ENCODE data around the gene ARHGAP33.

The ARHGAP33 gene, protein sequence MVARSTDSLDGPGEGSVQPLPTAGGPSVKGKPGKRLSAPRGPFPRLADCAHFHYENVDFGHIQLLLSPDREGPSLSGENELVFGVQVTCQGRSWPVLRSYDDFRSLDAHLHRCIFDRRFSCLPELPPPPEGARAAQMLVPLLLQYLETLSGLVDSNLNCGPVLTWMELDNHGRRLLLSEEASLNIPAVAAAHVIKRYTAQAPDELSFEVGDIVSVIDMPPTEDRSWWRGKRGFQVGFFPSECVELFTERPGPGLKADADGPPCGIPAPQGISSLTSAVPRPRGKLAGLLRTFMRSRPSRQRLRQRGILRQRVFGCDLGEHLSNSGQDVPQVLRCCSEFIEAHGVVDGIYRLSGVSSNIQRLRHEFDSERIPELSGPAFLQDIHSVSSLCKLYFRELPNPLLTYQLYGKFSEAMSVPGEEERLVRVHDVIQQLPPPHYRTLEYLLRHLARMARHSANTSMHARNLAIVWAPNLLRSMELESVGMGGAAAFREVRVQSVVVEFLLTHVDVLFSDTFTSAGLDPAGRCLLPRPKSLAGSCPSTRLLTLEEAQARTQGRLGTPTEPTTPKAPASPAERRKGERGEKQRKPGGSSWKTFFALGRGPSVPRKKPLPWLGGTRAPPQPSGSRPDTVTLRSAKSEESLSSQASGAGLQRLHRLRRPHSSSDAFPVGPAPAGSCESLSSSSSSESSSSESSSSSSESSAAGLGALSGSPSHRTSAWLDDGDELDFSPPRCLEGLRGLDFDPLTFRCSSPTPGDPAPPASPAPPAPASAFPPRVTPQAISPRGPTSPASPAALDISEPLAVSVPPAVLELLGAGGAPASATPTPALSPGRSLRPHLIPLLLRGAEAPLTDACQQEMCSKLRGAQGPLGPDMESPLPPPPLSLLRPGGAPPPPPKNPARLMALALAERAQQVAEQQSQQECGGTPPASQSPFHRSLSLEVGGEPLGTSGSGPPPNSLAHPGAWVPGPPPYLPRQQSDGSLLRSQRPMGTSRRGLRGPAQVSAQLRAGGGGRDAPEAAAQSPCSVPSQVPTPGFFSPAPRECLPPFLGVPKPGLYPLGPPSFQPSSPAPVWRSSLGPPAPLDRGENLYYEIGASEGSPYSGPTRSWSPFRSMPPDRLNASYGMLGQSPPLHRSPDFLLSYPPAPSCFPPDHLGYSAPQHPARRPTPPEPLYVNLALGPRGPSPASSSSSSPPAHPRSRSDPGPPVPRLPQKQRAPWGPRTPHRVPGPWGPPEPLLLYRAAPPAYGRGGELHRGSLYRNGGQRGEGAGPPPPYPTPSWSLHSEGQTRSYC

DNA sequence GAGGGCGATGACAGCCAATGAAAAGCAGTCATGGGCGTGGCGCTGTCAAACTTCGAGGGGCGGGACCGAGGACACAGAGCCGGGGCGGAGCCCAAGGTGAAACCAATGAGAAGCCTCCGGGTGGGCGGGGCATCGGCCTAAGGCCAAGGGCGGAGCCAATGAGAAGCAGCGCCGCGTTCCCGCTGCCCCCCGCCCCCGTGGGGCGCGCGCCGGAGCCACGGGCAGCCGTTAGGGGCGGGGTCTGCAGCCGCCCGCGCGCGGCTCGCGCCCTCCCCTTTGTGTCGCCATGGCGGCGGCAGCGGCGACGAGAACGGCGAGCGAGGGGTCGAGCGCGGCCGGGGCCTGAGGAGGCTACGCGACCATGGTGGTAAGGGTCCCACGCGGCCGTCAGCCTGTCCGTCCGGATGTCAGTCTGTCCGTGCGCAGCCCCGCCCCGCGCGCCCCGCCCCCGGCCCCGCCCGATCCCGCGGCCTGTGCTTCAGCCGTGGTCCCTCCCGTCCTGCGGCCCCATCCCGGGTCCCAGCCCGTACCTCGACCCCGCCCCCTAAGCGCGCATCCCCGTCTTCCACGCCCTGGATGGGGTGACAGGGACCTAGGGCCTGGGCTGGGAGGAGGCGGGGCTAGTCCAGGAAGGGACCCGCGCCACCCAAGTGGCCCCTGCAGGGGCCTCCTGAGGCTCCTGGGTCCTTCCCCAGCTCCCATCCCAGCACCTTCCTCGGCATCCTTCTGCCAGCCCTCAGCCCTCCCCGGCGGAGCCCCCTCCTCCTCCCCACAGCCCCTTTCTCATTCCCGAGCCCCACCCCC lies at the start of gene ARHGAP33:
ARHGAP33 (plus strand) TSS at position 267 of the 804 bp plus-strand sequence; CDS start at position 362, 95 bp downstream.
- peak; percentile 94 to 97 for DNase-seq (ENCODE audit: low read depth in 2 of 2, low spot score in 1 of 2)

DNA sequence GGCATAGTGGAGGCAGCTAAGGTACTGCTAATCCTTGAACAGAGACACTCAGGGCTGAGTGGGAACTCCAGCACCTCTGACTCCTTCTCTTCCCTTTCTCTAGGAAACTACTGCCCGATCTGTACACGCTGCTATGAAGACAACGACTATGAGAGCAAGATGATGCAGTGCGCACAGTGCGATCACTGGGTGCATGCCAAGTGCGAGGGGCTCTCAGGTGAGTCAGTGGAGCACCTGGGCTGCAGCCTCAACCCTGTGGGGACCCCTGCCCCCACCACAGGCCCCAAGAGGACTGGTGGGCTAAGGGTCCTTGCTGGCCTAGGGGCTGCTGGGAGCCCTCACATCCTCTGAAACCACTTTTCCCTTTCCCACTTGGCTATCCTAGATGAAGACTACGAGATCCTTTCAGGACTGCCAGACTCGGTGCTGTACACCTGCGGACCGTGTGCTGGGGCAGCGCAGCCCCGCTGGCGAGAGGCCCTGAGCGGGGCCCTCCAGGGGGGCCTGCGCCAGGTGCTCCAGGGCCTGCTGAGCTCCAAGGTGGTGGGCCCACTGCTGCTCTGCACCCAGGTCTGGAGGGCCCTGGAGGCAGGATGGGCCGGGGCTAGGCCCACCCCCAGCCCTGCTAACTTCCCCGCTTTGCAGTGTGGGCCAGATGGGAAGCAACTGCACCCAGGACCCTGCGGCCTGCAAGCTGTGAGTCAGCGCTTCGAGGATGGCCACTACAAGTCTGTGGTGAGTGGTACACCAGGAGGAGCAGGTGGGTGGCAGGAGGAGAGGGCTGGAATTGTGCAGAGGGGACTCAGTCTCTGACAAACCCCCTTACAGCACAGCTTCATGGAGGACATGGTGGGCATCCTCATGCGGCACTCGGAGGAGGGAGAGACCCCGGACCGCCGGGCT lies 48.1 kb upstream of the ARHGAP33 start:
- no peak for DNase-seq (ENCODE audit: low read depth in 2 of 2, low spot score in 1 of 2)

DNA sequence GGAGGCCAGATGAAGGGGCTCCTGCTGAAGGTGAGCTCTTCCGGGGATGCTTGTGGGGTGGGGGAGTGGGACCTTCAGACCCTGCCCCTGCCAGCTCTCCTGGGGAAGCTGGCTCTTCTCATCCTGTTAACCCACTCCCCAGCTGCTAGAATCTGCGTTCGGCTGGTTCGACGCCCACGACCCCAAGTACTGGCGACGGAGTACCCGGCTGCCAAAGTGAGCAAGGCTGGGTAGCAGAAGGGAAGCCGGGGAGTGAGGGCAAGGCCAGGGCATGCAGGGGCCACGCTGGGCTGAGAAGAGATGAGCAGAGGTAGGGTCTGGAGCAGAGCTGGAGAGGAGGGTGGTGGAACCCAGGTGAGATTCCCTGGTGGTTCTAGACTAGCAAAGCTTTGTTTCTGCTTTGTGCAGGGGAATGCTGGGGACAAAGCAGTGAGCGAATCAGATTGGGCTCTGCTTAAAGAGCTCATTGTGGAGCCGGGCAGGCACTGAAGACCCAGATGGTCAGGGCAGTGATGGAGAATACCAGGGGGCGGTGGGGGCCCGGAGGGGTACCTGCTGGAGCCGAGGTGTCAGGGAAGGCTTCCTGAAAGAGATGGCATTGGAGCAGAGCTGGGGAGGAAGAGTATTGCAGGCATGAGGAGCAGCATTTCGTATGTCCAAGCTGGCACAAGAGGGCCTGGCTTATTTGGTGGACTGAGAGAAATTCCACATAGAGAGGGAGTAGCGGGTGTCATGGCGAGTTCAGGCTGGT lies 47.2 kb upstream of the ARHGAP33 start:
- DNase-seq (ENCODE audit: low read depth in 2 of 2, low spot score in 1 of 2), result no peak

DNA sequence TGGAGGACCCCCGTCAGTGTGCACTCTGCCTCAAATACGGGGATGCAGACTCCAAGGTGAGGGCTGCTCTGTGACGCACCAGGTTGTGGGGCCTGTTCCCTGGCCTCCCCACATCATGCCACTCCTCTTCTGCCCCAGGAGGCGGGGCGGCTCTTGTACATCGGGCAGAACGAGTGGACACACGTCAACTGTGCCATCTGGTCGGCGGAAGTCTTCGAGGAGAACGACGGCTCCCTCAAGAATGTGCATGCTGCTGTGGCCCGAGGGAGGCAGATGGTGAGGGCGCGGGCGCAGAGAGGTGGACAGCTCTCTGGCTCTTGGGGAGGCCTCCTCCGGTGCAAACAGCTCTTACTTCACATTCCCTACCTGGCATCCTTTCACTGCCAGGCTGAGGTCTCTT lies 46.3 kb upstream of the ARHGAP33 start:
- no peak for DNase-seq (ENCODE audit: low read depth in 2 of 2, low spot score in 1 of 2)

DNA sequence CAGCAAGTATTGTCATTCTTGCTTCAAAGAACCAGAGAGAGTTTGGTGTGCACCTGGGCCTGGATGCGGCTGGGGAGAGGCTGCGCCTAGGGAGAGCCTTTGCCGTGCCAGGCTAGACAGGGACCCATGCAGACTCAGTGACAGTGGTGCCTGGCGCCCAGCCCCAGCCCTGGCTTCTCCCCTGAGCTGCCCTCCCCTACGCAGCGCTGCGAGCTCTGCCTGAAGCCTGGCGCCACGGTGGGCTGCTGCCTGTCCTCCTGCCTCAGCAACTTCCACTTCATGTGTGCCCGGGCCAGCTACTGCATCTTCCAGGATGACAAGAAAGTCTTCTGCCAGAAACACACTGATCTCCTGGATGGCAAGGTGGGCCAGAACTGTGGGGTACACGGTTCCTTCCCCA lies 45.6 kb upstream of the ARHGAP33 start:
- DNase-seq (ENCODE audit: low read depth in 2 of 2, low spot score in 1 of 2), result no peak

DNA sequence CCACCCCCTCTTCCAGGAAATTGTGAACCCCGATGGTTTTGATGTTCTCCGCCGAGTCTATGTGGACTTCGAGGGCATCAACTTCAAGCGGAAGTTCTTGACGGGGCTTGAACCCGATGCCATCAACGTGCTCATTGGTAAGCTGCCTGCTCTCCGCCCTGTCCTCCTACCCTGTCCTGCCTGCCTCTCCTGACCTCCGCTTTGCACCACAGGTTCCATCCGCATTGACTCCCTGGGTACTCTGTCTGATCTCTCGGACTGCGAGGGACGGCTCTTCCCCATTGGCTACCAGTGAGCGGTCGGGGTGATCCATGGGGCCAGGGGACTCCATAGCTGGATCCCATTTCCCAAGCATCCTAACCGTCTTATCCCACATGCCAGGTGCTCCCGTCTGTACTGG lies 45.0 kb upstream of the ARHGAP33 start:
- no peak for DNase-seq (ENCODE audit: low read depth in 2 of 2, low spot score in 1 of 2)

DNA sequence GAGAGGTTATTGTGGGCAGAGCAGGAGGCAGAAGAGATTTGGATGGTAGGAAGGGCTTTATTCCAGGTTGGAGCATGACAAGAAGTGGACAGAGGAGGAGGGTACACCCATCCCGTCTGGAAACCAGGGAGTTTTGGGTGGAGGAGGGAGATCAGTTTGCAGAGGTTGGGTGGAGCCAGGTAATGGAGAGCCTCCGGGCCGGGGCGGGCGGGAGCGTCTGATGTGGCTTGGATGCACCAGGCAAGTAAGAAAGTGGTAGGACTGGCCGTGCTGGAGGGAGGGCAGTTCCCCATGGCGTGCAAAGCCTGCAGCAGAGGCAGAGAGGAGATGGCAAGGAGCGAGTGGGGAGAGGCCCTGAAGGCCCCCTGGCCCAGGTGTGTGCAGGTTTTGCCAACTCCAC lies 44.0 kb upstream of the ARHGAP33 start:
- DNase-seq (ENCODE audit: low read depth in 2 of 2, low spot score in 1 of 2), result no peak

DNA sequence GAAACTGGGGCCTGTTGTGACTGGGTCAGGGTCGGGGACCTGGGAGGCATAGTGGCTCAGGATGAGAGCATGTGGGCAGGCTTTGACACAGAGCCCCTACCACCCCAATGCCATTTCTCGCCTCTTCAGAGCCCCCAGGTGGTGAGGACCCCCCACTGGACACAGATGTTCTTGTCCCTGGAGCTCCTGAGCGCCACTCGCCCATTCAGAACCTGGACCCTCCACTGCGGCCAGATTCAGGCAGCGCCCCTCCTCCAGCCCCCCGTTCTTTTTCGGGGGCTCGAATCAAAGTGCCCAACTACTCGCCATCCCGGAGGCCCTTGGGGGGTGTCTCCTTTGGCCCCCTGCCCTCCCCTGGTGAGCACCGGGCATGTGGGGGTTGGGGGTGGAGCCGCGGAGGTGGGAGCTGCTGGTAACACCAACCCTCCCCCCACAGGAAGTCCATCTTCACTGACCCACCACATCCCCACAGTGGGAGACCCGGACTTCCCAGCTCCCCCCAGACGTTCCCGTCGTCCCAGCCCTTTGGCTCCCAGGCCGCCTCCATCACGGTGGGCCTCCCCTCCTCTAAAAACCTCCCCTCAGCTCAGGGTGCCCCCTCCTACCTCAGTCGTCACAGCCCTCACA lies 43.5 kb upstream of the ARHGAP33 start:
- no peak for DNase-seq (ENCODE audit: low read depth in 2 of 2, low spot score in 1 of 2)

DNA sequence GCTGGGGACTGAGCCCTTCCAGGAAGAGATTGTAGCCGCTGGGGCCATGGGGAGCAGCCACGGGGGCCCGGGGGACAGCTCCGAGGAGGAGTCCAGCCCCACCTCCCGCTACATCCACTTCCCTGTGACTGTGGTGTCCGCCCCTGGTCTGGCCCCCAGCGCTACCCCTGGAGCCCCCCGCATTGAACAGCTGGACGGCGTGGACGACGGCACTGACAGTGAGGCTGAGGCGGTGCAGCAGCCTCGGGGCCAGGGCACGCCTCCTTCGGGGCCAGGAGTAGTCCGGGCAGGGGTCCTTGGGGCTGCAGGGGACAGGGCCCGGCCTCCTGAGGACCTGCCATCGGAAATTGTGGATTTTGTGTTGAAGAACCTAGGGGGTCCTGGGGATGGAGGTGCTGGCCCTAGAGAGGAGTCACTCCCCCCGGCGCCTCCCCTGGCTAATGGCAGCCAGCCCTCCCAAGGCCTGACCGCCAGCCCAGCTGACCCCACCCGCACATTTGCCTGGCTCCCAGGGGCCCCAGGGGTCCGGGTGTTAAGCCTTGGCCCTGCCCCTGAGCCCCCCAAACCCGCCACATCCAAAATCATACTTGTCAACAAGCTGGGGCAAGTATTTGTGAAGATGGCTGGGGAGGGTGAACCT lies 42.7 kb upstream of the ARHGAP33 start:
- no peak for DNase-seq (ENCODE audit: low read depth in 2 of 2, low spot score in 1 of 2)

DNA sequence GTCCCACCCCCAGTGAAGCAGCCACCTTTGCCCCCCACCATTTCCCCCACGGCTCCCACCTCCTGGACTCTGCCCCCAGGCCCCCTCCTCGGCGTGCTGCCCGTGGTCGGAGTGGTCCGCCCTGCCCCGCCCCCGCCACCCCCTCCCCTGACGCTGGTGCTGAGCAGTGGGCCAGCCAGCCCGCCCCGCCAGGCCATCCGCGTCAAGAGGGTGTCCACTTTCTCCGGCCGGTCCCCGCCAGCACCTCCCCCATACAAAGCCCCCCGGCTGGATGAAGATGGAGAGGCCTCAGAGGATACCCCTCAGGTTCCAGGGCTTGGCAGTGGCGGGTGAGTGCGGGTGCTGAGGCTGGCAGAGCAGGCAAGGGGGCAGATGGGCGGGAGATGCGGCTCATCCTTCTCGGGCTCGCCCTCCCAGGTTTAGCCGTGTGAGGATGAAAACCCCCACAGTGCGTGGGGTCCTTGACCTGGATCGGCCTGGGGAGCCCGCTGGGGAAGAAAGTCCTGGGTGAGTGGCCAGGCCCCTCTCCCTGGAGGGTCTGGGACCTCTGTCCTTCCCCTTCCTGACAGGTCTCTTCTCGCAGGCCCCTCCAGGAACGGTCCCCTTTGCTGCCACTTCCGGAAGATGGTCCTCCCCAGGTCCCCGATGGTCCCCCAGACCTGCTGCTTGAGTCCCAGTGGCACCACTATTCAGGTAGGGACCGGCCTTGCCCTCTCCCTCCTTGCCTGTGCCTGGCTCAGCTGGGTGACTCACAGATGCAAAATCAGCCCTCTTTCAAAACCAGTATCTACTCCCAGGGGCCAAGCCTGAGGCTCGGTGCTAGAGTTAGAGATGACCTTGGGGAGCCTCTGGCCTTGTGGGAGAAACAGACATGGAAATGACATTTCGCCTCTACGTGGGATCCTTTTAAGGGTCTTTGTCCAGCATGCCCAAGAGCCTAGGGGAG lies 41.9 kb upstream of the ARHGAP33 start:
- no peak for DNase-seq (ENCODE audit: low read depth in 2 of 2, low spot score in 1 of 2)

DNA sequence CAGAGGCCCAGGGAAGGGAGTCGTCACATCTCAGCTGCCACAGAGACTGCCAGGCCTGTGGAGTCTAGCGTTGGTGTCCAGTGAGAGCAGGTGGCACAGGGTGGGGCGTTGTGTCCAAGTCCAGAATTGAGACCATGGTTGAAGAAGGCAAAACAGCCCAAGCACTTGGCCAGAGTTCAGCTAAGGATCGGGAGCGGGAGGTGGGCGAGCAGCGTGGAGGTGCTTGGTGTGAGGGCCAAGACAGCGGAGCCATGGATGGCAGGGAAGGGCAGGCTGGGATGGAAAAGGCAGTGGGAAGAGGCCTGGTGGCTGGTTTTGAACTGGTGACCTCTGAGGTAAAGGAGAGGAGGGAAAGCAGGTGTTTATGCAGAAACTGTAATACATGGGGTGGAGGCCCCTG lies 41.1 kb upstream of the ARHGAP33 start:
- no peak for DNase-seq (ENCODE audit: low read depth in 2 of 2, low spot score in 1 of 2)

DNA sequence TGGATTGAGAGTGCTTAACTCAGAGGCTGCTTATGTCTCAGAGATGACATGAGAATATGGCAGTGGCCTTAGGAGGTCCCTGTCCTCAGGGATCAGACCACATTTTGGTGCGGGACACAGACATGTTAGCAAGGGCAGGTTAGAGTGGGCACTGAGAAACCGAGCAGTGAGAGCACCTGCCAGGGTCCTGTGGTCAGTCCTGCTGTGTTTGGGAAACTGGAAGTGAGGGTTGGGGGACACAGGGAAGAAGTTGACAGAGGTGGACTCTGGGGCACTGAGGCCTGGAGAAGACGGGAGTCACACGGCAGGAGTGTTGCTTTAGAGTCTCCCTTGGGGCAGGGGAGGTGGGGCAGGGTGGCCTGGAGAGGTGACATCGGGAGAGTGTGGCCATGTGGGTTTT lies 40.5 kb upstream of the ARHGAP33 start:
- no peak for DNase-seq (ENCODE audit: low read depth in 2 of 2, low spot score in 1 of 2)

DNA sequence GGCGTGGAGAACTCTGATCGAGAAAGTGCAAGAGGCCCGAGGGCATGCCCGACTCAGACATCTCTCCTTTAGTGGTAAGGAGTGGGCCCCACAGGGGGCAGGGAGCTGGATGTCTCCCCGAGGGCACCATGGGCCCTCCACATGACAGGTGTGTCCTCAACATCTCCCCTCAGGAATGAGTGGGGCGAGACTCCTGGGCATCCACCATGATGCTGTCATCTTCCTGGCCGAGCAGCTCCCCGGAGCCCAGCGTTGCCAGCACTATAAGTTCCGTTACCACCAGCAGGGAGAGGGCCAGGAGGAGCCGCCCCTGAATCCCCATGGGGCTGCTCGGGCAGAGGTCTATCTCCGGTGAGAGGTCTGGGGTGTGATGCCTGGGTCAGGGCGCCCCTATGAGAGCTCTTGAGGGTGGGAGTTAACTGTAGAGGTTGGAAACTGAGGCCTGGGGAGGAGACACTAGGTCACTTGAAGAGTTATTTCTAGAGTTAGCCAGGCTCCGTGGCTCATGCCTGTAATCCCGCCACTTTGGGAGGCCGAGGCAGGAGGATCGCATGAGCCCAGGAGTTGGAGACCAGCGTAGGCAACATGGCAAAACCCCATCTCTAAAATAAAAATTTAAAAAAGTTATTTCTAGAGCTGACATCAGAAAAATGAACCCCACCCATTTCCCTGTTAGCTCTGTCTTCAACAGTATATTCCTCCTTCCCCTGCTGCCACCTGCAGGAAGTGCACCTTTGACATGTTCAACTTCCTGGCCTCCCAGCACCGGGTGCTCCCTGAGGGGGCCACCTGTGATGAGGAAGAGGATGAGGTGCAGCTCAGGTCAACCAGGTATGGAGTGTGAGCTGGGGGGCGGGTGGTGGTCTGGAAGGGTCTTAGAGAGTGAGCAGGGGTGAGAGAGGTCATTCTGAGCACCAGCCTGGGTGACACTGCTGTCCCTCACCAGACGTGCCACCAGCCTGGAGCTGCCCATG lies 38.2 kb upstream of the ARHGAP33 start:
- DNase-seq (ENCODE audit: low read depth in 2 of 2, low spot score in 1 of 2), result no peak

DNA sequence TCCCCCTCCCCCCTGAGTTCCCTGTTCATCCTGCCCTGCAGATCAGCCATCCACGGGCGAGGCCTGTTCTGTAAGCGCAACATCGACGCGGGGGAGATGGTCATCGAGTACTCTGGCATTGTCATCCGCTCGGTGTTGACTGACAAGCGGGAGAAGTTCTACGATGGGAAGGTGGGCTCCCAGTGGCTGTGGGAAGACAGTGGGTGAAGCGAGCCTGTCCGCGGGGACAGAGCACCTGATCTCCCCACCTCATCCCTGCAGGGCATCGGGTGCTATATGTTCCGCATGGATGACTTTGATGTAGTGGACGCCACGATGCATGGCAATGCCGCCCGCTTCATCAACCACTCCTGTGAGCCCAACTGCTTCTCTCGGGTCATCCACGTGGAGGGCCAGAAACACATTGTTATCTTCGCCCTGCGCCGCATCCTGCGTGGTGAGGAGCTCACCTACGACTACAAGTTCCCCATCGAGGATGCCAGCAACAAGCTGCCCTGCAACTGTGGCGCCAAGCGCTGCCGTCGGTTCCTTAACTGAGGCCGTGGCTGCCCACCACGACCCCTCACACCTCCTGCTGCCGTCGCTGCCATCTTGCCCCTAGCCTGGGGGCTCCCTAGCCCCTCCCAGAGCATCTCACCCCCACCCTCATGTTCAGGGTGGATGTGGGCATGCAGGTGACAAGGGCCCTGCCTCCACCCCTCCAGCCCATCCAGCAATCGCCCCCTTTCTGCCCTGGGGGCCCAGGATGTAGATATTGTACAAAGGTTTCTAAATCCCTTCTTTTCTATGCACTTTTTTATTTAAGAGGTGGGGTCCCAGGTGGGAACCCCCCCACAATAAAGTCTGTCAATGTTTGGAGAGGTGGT lies 37.1 kb upstream of the ARHGAP33 start:
- no peak for DNase-seq (ENCODE audit: low read depth in 2 of 2, low spot score in 1 of 2)

DNA sequence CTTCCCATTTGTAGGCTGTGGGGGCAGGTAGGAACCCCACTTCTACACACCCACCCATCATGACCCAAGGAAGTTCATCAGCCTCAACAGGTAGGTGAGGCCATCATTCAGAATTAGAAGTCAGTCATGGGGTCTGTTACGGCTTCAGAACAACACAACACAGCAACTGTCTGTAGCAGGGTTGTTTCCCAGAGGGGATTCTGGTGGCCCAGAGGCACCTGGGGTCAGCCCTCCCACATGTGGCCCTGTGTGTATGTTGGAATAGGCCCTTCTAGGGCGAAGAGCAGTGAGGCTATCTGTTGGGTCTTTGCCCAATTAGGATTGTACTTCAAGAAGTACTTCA lies 36.5 kb upstream of the ARHGAP33 start:
- DNase-seq (ENCODE audit: low read depth in 2 of 2, low spot score in 1 of 2), result no peak
